Sigmoid colon (tissue), 4 donors: ENCODE data around the gene ALOX15B.

Experiments
- EP300 ChIP-seq, 4 donors: sonication (generic); formaldehyde crosslinking; IDR thresholded peaks; one replicate each; pipeline ENCODE4 v1.6.1; 2017; ENCODE audit warnings: antibody characterized with exemption in 4 of 4
- POLR2A ChIP-seq, 2 donors: fragments of 450-650 bp; IDR thresholded peaks; one replicate each; pipeline ENCODE4 v1.6.1; 2016; ENCODE audit warnings: antibody characterized with exemption in 2 of 2, mild to moderate bottlenecking in 2 of 2, moderate library complexity in 2 of 2
- POLR2AphosphoS5 ChIP-seq, 4 donors: sonication (generic); formaldehyde crosslinking; IDR thresholded peaks; one replicate each; pipeline ENCODE4 v1.6.1; 2017; ENCODE audit warnings: antibody characterized with exemption in 4 of 4
- TF ChIP-seq, protein P1 (sequence below), 4 experiments: fragments of 450-650 bp in 3 of 4; fragments of 200-600 bp in 1 of 4; IDR thresholded peaks; one replicate each; pipeline ENCODE4 v1.5.1; 2016 to 2019; ENCODE audit warnings: antibody characterized with exemption in 4 of 4, mild to moderate bottlenecking in 3 of 4, moderate library complexity in 2 of 4

DNA sequence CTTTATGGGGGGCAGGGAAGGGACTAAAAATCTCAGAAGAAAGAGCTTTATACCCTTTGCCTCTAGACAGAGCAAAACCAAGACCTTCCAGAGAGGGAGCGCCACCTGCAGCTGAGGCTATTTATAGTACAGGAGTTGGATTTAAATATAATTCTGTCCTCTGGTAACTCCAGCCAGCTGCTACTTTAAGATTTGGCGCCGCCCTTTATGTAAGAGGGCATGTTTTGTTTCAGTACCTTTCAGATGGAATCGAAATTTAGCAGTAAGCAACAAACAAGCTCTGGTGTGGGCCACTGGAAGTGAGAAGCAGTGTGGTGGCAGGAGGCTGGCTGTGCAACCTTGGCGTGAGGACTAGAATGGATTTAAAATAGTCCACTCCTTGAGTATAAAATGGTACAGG, 41.7 kb upstream of the ALOX15B start:
- TF ChIP-seq, protein P1, sequence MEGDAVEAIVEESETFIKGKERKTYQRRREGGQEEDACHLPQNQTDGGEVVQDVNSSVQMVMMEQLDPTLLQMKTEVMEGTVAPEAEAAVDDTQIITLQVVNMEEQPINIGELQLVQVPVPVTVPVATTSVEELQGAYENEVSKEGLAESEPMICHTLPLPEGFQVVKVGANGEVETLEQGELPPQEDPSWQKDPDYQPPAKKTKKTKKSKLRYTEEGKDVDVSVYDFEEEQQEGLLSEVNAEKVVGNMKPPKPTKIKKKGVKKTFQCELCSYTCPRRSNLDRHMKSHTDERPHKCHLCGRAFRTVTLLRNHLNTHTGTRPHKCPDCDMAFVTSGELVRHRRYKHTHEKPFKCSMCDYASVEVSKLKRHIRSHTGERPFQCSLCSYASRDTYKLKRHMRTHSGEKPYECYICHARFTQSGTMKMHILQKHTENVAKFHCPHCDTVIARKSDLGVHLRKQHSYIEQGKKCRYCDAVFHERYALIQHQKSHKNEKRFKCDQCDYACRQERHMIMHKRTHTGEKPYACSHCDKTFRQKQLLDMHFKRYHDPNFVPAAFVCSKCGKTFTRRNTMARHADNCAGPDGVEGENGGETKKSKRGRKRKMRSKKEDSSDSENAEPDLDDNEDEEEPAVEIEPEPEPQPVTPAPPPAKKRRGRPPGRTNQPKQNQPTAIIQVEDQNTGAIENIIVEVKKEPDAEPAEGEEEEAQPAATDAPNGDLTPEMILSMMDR (IDR thresholded peaks at IDR 0.05): peak in 3 of 4 experiments; percentile 24 to 46 (median 25)
- no peak for TF ChIP-seq POLR2A (IDR thresholded peaks at IDR 0.05)
- TF ChIP-seq POLR2AphosphoS5 (IDR thresholded peaks at IDR 0.05): no peak
- no peak for TF ChIP-seq EP300 (IDR thresholded peaks at IDR 0.05)
